Neural crest cell (in vitro differentiated cells): ENCODE measurements around the gene BTNL9. TPM values are rescaled to one million over a fixed set of nuclear protein-coding genes. Genes with fewer than 3 reads are reported as not detected.

Source experiments
- DNase-seq: peaks from one replicate; pipeline ENCODE4 v3.0.0; 2021; ENCODE audit warnings: low read depth, mixed read lengths, low spot score
- H3K27ac Mint-ChIP-seq: one replicate; pipeline ENCODE4 v1.8.0; 2021; ENCODE audit warnings: mild to moderate bottlenecking, mixed read lengths; ENCODE audit not compliant: unreplicated experiment
- H3K27me3 Mint-ChIP-seq: 2 replicates; pipeline ENCODE4 v1.8.0; 2021; ENCODE audit warnings: low read depth, mild to moderate bottlenecking, mixed read lengths
- H3K36me3 Mint-ChIP-seq: 2 replicates; pipeline ENCODE4 v1.8.0; 2021; ENCODE audit warnings: low read depth, mild to moderate bottlenecking, mixed read lengths
- H3K4me1 Mint-ChIP-seq: 2 replicates; pipeline ENCODE4 v1.8.0; 2021; ENCODE audit warnings: mixed read lengths
- H3K4me3 Mint-ChIP-seq: one replicate; pipeline ENCODE4 v1.8.0; 2021; ENCODE audit warnings: mild to moderate bottlenecking, mixed read lengths
- H3K9me3 Mint-ChIP-seq: 2 replicates; pipeline ENCODE4 v1.8.0; 2021; ENCODE audit warnings: mixed read lengths
- CTCF ChIP-seq: fragments of 200-600 bp; sonication (generic); conservative IDR thresholded peaks from 2 replicates; pipeline ENCODE4 v1.5.0; 2021; ENCODE audit warnings: antibody characterized with exemption, mild to moderate bottlenecking
- total RNA-seq: library from RNA; stranded (reverse); gene quantifications from 2 replicates; pipeline ENCODE4 v1.2.1, GENCODE V29; 2021

The BTNL9 gene
- total RNA-seq, 1 donor from 2014 or later: not detected

GRCh38 chr5:181056431-181056830 lies 16.4 kb downstream of the BTNL9 start:
- TF ChIP-seq CTCF: no peak
- DNase-seq: no peak
- H3K9me3 Mint-ChIP-seq: no peaks in the 10 kb centered on the region

GRCh38 chr5:181058321-181058720 lies 18.3 kb downstream of the BTNL9 start:
- Mint-ChIP-seq H3K36me3 (peaks cover 4% of the 10 kb centered on the region), H3K4me1 (peaks cover 5% of the 10 kb centered on the region), H3K9me3 (no peaks in the 10 kb centered on the region), H3K27me3 (peaks cover 98% of the 10 kb centered on the region), H3K4me3 (no peak overlapping the region), H3K27ac (no peak overlapping the region)
- TF ChIP-seq CTCF: no peak
- no peak for DNase-seq

More at GRCh38 chr5:181056431-181056830, 16.4 kb downstream of the BTNL9 start:
- Mint-ChIP-seq H3K4me3 (no peak overlapping the region), H3K27me3 (peaks cover 92% of the 10 kb centered on the region), H3K27ac (no peak overlapping the region), H3K36me3 (peaks cover 4% of the 10 kb centered on the region), H3K4me1 (peaks cover 12% of the 10 kb centered on the region)

GRCh38 chr5:181058786-181059296 lies 18.8 kb downstream of the BTNL9 start:
- Mint-ChIP-seq H3K27ac (no peak overlapping the region), H3K4me3 (no peak overlapping the region)

GRCh38 chr5:181059297-181060230 lies 19.5 kb downstream of the BTNL9 start:
- Mint-ChIP-seq H3K9me3 (no peaks in the 10 kb centered on the region), H3K27me3 (peaks cover 96% of the 10 kb centered on the region), H3K4me3 (no peak overlapping the region), H3K27ac (no peak overlapping the region), H3K4me1 (no peaks in the 10 kb centered on the region), H3K36me3 (peaks cover 4% of the 10 kb centered on the region)
- no peak for DNase-seq
- no peak for TF ChIP-seq CTCF

More at GRCh38 chr5:181058786-181059296, 18.8 kb downstream of the BTNL9 start:
- DNase-seq: no peak
- Mint-ChIP-seq H3K36me3 (peaks cover 4% of the 10 kb centered on the region), H3K4me1 (no peaks in the 10 kb centered on the region), H3K27me3 (peaks cover 98% of the 10 kb centered on the region), H3K9me3 (no peaks in the 10 kb centered on the region)
- no peak for TF ChIP-seq CTCF

GRCh38 chr5:181060231-181060590 lies 20.1 kb downstream of the BTNL9 start:
- Mint-ChIP-seq H3K4me1 (no peaks in the 10 kb centered on the region), H3K36me3 (peaks cover 4% of the 10 kb centered on the region), H3K27me3 (peaks cover 95% of the 10 kb centered on the region), H3K4me3 (no peak overlapping the region), H3K27ac (no peak overlapping the region), H3K9me3 (no peaks in the 10 kb centered on the region)
- no peak for TF ChIP-seq CTCF
- DNase-seq: no peak
